HG03558 (cell line): ENCODE results near the gene CCDC141.

Experiments
- ATAC-seq: cut with Tn5 transposase; IDR thresholded peaks from one replicate; pipeline ENCODE4 v1.9.1; 2021; ENCODE audit warnings: moderate number of reproducible peaks; ENCODE audit not compliant: unreplicated experiment; ENCODE audit errors: extremely low read depth

CCDC141 gene

DNA sequence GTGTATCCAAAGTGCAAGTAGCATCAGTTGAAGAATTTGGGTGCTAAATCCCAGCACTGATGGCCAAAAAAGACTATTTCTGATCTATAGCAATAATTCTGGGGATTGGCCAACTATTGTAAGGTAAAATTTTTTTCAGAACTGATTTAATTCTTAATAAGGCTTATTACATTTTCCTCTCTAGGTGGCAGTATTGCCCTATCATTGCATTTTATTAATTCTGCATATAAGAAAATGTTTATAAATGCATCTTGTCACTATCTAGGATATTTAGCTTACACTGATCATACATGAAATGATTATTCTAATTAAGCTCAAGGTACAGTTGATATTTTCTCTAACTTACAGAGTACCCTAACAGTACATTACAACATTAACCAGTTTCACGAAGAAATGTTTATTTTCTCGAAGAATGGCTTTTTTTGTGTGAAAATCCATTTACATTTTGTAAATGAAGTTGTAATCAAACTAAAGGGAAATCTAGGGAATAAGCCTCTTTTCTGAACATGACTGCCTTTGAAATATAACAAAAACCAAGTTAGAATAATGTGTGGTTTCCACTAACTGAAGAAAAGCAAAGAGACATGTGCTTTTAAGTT is 253.8 kb downstream of the CCDC141 start:
- no peak for ATAC-seq

- ATAC-seq = no peak
These were observed 262.0 kb downstream of the CCDC141 start for GRCh38 chr2:178787934-178788333.

DNA sequence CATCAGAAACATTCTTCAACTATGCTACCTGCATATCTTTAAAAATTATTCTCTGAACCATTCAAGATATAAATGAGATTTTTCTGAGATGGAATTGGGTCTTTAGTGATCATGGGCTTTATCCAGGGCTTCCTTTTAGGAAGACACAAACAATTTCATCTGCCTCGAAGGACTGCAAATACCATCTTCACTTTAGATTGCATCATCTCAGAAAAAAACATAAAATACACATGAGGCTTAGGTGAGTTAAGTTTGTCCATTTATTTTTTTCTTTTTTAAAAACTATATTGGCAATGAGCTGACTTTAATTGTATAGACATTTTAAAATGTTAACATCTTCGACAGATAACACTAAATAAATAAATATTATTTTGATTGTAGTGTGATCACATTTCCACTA is 262.8 kb downstream of the CCDC141 start:
- no peak for ATAC-seq

DNA sequence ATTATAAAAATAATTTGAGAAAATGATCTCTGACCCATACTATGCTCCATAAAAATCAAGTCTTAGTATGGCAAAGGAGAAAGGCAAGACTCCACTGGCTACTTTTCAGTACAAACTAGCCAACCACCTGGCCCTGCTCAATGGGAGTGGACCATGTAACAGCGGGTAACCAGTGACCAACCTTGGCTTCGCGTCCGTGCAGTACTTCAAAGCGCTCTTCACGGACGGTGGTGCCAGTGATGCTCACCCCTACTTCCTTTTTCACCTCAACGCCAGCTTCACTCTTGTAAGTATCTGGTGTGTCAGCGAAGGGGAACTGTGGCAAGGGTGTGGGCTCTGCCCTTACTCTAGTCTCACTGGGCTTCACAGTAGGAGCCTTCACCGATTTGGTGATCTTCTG is 266.0 kb downstream of the CCDC141 start:
- ATAC-seq = no peak

DNA sequence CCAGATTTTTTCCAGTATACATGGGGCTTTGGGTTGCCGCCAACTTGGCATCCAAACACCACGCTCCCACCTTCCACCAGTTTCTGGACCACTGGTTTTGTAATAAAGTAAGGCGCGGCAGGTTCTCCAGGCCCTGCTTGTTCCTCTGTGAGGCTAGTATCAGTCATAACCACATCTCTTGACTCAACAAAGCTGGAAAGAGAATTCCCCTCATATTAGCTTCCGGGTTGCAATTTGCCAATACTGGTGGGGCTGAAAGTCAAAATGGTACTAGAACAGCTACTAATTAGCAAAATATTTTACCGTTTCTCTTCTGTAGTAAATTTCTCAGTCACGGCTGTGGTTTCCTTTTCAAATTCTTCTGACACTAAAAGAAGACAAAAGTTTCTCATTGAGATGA is 267.7 kb downstream of the CCDC141 start:
- ATAC-seq = no peak
